GM12801 (cell line): ENCODE results near the gene TAP1.

ENCODE experiments used
- TF ChIP-seq, protein P1 (sequence below): IDR thresholded peaks from one replicate; pipeline ENCODE4 v1.5.1; 2011; ENCODE audit warnings: control low read depth; ENCODE audit not compliant: insufficient read length; ENCODE audit errors: extremely low read depth

Gene TAP1

DNA sequence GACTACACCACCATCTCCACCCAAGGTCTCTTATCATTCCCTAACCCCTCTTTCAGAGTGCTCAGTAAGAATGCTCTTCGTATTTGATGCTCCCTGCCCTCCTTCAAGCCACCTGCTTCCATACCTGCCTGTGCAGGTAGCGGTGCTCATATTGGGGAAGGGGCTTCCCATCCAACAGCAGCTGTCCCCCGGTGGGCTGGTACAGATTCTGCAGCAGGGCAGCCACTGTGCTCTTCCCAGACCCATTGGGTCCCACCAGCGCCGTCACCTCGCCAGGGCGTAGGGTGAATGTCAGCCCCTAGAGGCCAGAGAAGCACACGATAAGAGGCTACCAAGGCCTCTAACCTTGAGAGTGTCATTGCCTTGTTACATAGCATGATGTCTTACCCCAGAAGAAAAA is 5.7 kb downstream of the TAP1 start:
- TF ChIP-seq, protein P1, sequence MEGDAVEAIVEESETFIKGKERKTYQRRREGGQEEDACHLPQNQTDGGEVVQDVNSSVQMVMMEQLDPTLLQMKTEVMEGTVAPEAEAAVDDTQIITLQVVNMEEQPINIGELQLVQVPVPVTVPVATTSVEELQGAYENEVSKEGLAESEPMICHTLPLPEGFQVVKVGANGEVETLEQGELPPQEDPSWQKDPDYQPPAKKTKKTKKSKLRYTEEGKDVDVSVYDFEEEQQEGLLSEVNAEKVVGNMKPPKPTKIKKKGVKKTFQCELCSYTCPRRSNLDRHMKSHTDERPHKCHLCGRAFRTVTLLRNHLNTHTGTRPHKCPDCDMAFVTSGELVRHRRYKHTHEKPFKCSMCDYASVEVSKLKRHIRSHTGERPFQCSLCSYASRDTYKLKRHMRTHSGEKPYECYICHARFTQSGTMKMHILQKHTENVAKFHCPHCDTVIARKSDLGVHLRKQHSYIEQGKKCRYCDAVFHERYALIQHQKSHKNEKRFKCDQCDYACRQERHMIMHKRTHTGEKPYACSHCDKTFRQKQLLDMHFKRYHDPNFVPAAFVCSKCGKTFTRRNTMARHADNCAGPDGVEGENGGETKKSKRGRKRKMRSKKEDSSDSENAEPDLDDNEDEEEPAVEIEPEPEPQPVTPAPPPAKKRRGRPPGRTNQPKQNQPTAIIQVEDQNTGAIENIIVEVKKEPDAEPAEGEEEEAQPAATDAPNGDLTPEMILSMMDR, result no peak

DNA sequence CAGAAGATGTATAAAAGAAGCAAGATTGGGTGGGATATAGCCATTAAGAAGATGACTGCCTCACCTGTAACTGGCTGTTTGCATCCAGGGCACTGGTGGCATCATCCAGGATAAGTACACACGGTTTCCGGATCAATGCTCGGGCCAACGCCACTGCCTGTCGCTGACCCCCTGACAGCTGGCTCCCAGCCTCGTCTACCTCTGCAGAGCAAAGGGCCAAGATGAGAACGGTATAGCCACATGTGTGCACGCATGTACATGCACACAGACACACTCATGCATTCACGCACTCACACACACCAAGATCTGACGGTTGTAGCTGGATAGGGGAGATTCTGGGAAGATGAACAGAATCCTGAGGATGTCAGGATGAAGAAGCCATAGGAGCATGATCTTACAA is 6.5 kb downstream of the TAP1 start:
- TF ChIP-seq, protein P1, result no peak

DNA sequence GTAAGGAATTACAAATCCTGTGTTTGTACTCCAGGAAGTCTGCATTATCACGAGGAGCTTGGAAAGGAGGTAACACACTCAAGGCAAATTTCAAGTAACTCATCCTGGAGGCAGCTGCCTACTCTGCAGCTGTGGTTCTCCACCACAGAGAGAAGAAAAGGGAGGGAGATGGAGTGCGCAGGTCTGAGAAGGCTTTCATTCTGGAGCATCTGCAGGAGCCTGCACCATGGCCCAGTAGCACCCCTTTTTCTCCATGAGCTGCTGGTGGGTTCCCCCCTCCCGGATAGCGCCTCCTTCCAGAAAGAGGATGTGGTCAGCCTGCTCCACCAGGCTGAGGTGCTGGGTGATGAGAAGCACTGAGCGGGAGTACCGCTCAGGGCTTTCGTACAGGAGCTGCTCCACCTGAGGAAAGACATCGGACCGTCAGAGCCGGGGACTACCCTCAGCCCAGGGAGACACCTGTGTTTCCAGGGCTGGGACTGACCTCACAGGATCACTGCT is 8.1 kb downstream of the TAP1 start:
- TF ChIP-seq, protein P1, result no peak

DNA sequence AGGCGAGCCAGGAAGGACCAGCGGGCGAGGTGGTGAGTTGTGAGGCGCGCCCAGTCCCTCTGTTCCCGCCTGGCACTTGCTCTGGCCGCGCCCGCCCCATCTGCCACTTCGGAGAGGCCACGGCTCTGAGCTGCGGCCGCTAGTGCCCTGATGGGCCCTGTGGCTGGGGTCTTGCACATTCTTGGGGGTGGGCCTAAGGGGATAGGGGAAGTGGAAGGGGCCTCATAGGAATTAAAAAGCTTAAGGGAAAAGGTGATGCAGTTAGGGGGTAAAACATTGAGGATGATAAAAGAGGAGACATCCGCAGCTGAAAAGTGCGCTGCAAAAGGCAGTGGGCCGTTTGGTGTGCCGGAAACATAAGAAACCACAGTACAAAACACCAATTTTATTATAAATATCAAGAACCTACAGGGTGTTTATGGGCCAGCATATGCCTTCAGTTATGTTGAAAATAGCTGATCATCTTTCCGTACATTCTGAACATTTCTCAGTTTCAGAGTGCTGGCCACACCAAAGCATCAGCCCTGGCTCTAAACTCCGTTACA is 8.6 kb downstream of the TAP1 start:
- TF ChIP-seq, protein P1, result no peak

DNA sequence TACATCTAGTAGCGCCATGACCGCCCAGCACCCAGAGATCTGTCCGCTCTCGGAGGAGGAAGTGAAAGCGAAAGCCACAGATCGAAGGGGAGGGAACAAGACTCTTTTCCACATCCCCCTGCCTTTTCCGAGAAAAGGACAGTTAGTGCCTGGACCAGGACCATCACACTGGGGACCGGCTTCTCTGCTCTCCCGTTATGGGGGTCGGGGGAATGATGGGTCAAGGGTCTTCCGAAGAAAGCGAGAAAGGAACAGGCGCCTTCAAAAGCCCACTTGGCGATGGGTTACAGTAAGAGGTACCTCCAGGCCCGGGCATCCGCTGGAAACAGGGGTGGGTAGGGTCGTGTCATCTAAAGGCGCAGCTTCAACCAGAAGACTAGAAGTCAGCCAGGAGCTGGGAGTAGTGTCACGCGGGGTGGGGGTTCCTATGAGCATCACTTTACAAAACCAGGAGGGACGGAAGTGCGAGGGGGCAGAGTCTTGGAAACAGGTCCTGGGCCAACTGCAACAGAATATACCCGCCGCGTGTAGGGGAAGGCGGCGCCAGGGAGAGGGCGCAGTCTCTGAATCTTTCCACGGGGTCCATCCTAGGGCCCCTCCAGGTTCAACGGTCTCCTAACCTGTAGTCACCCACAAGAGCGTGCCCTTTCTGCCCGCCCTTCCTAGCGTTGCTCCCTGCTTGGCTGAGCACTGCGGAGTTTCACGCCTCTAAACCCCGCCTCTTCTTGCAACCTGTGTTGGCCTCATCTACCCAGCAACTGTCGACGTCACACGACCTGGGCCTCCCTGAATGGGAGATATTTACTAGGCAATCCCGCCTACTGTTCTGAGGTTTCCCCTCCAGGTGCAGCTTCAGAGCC is 9.3 kb downstream of the TAP1 start, which contains the start of gene PSMB8:
Gene PSMB8 (minus strand): TSS at position 69 of the 860 bp plus-strand sequence. CDS start 51 bp downstream, at position 18.
- TF ChIP-seq, protein P1, result no peak

DNA sequence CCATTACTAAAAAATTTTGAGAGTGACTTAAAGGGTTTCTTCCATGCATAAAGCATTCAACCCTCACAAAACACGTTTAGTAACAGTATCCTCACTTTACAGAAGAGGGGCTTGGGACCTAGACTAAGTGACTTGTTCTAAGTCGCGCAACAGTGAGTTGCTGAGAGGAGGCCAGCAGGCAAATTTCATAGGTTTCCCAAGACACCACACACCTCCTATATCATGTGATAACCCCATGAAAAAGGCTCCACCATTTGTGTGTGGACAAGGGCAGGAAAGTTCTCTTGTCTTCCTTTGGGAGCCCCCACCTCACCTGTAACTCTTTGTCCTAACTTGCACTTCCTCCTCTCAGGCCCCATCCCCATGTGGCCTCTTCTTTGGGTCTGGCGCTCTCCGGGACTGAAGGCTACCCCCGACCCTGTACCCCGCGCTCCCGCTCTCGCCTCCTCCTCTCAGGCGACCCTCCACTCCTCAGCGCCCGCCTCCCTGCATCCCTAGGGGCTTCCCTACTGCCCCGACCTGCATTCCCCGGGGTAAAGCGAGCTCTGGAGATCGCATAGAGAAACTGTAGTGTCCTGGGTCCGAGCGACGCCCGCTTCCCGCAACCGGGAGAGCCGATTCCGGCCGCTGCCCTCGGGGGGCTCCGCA is 10.0 kb downstream of the TAP1 start:
- TF ChIP-seq, protein P1, result no peak

DNA sequence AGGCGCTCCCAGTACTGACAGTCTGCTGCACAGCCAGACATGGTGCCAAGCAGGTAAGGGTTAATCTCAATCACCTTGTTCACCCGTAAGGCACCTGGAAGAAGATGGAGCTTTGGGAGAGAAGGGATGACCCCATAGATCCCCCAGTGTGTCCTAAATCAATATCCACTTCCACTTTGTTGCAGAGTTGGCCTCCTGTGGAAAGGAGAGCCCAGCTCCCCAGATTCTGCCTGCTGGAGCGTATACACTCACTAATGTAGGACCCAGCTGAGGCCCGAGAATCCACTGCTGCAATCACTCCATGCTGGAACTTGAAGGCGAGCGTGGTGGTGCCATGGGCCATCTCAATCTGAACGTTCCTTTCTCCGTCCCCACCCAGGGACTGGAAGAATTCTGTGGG is 10.8 kb downstream of the TAP1 start:
- TF ChIP-seq, protein P1, result no peak
